ENCODE results near the gene SLC31A2.

GRCh38 chr9:113183956-113184488 lies 33.2 kb downstream of the SLC31A2 start:
- no peak for TF ChIP-seq CTCF (IDR thresholded peaks at IDR 0.05)
- TF ChIP-seq POLR2A (IDR thresholded peaks at IDR 0.05) = no peak

All from lower leg skin (tissue), 3 donors.